Colonic mucosa (tissue), 4 donors: ENCODE results near the gene C19orf44. TPM values are rescaled to one million over a fixed set of nuclear protein-coding genes. Genes with fewer than 3 reads are reported as not detected.
A peak's percentile ranks its signal among the peaks of the same experiment; 100 is the strongest.
"Not testable (repeated sequence)": the region's sequence is repeated elsewhere in the genome, so short reads cannot be mapped to it uniquely, and the experiment has no call there.

Source experiments
- DNase-seq: peaks from one replicate; pipeline ENCODE4 v3.0.0-alpha.2; 2020
- H3K27ac ChIP-seq: fragments of 200-600 bp; one replicate; pipeline ENCODE4 v1.8.0; 2021
- H3K27me3 ChIP-seq: fragments of 200-600 bp; one replicate; pipeline ENCODE4 v1.8.0; 2021
- H3K36me3 ChIP-seq: fragments of 200-600 bp; one replicate; pipeline ENCODE4 v1.8.0; 2021
- H3K4me1 ChIP-seq: fragments of 200-600 bp; one replicate; pipeline ENCODE4 v1.8.0; 2021; ENCODE audit warnings: mild to moderate bottlenecking
- H3K4me3 ChIP-seq: fragments of 200-600 bp; one replicate; pipeline ENCODE4 v1.8.0; 2021
- H3K9ac ChIP-seq, 2 donors: one replicate each; pipeline ENCODE4 v1.7.0; 2013; ENCODE audit warnings: control low read depth in 2 of 2, low read depth in 2 of 2, low read length in 2 of 2
- H3K9me3 ChIP-seq: fragments of 200-600 bp; one replicate; pipeline ENCODE4 v1.8.0; 2021
- intact Hi-C: fragments of 100-400 bp; cut with DNase I; formaldehyde crosslinking; loops from one replicate; pipeline ENCODE4 v1.14.1; 2022
- total RNA-seq, 2 donors: library from RNA; stranded (reverse); fragmentation: NEBNext Ultra II Directional in 1 of 2; extraction: Animal tissue kit (Norgen Biotek cat#: 25700) in 1 of 2; gene quantifications; one replicate each; pipeline ENCODE4 v1.2.1, GENCODE V29; 2021
- TF ChIP-seq, protein P1 (sequence below): fragments of 200-600 bp; IDR thresholded peaks from one replicate; pipeline ENCODE4 v1.8.0; 2022; ENCODE audit warnings: antibody characterized with exemption, mild to moderate bottlenecking
- donor health status: healthy.
- donor health status: DM: no; HTN: no; CAD: no.
- donor health status: DM: no; HTN: no; CAD: no.

C19orf44 gene
- total RNA-seq = 1 to 10 TPM; 2.4 to 3.2 TPM

DNA sequence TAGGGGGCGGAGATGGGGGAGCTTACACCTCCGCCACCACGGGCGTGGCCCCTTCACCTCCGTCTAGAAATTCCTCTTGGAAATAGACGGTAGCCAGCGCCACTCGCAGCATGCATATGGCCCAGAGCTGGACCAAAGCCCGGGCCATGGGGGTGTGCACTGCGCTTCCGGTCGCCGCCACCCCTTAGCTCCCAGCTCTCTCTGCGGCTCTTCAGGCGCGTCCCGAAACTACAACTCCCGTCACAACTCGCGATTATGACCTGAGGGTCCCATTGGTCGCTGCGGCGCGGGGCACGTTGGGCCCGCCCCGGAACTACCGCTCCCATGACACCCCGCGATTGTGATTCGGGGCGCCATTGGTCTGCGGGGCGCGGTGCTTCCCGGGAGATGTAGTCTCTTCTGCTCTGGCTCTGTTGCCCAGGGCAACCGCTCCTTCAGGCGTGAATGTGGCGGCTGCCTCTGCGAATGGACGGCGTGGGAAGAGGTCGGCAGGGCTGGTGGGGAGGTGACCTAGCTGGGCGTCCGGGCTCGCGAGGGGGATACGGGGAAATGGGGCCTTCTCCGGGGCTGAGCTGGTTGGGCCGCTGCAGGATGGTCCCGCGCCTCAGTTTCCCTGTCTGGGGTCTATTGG lies at the start of gene C19orf44, which contains the start of gene CALR3:
TSS of gene C19orf44 (plus strand) at position 413 of the 631 bp plus-strand sequence. CDS start 4,399 bp downstream, outside the sequence.
TSS of gene CALR3 (minus strand) at position 186 of the 631 bp plus-strand sequence. CDS start at position 148, 38 bp downstream.
- TF ChIP-seq, protein P1, sequence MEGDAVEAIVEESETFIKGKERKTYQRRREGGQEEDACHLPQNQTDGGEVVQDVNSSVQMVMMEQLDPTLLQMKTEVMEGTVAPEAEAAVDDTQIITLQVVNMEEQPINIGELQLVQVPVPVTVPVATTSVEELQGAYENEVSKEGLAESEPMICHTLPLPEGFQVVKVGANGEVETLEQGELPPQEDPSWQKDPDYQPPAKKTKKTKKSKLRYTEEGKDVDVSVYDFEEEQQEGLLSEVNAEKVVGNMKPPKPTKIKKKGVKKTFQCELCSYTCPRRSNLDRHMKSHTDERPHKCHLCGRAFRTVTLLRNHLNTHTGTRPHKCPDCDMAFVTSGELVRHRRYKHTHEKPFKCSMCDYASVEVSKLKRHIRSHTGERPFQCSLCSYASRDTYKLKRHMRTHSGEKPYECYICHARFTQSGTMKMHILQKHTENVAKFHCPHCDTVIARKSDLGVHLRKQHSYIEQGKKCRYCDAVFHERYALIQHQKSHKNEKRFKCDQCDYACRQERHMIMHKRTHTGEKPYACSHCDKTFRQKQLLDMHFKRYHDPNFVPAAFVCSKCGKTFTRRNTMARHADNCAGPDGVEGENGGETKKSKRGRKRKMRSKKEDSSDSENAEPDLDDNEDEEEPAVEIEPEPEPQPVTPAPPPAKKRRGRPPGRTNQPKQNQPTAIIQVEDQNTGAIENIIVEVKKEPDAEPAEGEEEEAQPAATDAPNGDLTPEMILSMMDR = no peak
- no peaks in the 10 kb centered on the region for H3K4me1 ChIP-seq
- peak within 1 kb of the TSS; percentile 62 for H3K27ac ChIP-seq
- no peaks in the 10 kb centered on the region for H3K36me3 ChIP-seq
- H3K27me3 ChIP-seq = no peaks in the 10 kb centered on the region
- intact Hi-C loops = no loop called here
- peak; percentile 99 for DNase-seq
- no peaks in the 10 kb centered on the region for H3K9me3 ChIP-seq
- H3K9ac ChIP-seq = peak within 1 kb of the TSS; percentile 68 to 71
- H3K4me3 ChIP-seq = peak within 1 kb of the TSS; percentile 61

DNA sequence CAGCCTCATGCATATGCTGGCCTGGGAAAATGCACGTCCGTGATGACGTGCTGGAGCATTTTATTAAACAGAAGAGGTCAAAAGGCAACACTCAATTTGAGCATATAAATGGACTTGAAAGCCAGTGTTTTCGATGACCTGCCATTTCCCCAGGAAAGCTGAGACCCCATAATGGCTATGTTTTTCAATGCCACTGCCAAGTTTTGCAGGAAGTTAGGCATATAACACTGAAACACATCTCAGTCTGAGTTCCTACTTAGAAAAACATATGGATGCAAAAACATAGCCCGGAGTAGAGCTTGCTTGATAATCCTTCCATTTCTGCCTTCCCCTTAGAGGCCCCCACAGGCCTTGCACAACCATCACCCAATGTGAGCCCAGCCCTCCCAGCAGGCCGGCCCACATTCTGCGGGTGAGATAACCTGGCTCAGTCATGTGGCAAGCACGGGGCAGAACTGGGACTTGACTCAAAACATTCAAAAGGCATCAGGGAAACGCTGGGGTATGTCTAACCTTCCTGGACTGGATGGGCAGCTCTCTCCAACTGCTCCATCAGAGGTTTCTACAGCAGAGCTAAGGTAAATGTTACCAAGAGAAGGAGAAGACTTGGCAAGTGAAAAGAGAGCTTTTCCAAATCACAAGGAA lies 49.3 kb upstream of the C19orf44 start:
- Histone ChIP-seq H3K9ac (no peak overlapping the region), H3K9me3 (no peaks in the 10 kb centered on the region), H3K4me3 (no peak overlapping the region), H3K27me3 (no peaks in the 10 kb centered on the region), H3K4me1 (peaks cover 15% of the 10 kb centered on the region), H3K36me3 (no peaks in the 10 kb centered on the region), H3K27ac (no peak overlapping the region)
- DNase-seq = peak; percentile 56
- intact Hi-C loops = no loop called here
- TF ChIP-seq, protein P1 = no peak

DNA sequence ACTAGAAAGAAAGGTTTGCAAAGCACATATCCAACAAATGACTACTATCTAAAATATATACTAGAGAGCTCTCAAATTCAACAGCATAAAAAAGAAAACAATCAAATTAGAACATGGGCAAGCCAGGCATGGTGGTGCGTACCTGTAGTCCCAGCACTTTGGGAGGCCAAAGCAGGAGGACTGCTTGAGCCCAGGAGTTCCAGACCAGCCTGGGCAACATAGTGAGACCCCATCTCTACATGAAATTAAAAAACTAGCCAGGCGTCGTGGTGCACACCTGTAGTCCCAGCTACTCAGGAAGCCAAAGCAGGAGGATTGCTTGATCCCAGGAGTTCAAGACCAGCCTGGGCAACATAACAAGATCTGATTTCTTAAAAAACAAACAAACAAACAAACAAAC lies 47.3 kb upstream of the C19orf44 start:
- H3K36me3 ChIP-seq, DNase-seq, H3K27ac ChIP-seq, H3K4me1 ChIP-seq, H3K27me3 ChIP-seq, intact Hi-C loops, H3K9ac ChIP-seq, H3K4me3 ChIP-seq, H3K9me3 ChIP-seq: not testable (repeated sequence)

DNA sequence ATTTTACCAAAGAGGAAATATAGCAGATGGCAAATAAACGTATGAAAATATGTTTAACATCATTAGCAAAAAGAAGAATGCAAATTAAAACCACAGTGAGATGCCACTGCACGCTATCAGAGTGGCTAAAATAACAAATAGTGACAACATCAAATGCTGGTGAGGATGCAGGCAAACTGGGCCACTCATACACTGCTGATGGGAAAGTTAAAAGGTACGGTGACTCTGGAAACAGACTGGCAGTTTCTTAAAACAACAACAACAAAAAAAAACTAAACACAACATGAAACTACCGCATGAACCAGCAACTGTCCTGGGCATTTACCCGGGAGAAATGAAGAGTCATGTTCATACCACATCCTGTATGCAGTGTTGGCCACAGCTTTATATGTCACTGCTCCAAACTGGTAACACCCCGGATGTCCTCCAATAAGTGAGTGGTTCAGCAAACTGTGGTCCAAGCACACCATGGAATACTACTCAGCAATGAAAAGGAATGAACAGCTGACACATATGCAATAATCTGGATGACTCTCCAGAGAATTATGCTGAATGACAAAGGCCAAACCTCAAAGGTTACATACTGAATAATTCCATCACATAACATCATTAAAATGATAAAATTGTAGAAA lies 46.7 kb upstream of the C19orf44 start:
- peaks cover 8% of the 10 kb centered on the region for H3K4me1 ChIP-seq
- no peaks in the 10 kb centered on the region for H3K9me3 ChIP-seq
- TF ChIP-seq, protein P1 = no peak
- intact Hi-C loops = no loop called here
- no peak for DNase-seq
- H3K27me3 ChIP-seq = no peaks in the 10 kb centered on the region
- no peak overlapping the region for H3K4me3 ChIP-seq
- no peak overlapping the region for H3K9ac ChIP-seq
- H3K36me3 ChIP-seq = no peaks in the 10 kb centered on the region
- H3K27ac ChIP-seq = no peak overlapping the region

DNA sequence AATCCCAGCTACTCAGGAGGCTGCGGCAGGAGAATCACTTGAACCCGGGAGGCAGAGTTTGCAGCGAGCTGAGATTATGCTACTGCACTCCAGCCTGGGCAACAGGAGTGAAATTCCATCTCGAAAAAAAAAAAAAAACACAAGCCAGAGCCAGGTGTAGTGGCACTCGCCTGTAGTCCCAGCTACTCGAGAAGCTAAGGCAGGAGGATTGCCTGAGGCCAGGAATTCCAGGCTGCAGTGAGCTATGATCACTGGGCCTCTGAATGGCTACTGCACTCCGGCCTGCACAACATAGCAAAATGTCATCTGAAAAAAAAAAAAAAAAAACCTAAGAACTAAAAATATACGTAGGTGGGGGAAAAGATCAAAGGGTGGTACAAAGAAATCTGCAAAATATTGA lies 43.9 kb upstream of the C19orf44 start:
- TF ChIP-seq, protein P1 = no peak
- Histone ChIP-seq H3K9me3 (no peaks in the 10 kb centered on the region), H3K9ac (no peak overlapping the region), H3K27ac (no peak overlapping the region), H3K36me3 (no peaks in the 10 kb centered on the region), H3K4me3 (no peak overlapping the region), H3K4me1 (peaks cover 3% of the 10 kb centered on the region), H3K27me3 (no peaks in the 10 kb centered on the region)
- intact Hi-C loops = no loop called here
- no peak for DNase-seq
